OCI-M1 (cell line): ENCODE measurements around the gene INF2.

Experiments
- DNase-seq: peaks from one replicate; lab custom pipeline; 2025; lab: John Stamatoyannopoulos, UW

INF2 gene

DNA sequence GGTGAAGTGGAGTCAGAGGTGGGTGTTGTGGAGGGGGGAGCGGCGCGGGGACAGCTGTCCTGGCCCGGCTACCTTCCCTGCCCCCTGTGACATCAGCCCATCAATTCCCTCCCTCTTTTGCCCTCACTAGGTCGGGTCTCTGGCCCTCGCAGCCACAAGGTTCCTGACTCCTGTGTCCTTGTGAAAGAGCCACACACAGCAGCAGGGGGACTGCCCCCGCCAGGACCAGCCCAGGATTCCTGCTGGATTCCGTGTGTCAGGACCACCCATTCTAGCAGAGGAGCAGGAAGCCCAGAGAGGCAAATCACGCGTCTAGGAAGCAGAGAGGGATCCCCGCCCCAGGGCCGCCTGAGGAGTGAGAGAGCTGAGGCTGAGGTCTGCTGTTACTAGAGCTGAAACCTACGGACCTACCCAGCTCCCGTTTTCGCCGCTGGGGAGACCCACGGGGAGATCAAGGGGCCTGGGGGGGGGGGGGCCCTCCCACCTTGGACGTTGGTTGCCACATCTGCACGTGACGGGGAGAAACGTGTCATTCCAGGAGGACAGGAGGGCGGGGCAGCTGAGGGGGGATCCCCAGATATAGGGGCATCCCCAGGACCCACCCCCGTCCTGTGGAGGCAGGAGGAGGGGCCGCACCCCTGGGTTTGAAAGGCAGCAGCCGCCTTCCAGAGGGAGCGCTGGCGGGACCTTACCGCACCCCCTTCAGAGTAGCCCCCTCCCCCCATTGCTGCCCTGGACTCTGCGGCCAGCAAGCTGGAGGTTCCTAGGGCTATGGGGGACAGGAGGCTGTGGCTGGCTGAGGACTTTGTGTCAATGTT lies 12.5 kb upstream of the INF2 start:
- no peak for DNase-seq

DNA sequence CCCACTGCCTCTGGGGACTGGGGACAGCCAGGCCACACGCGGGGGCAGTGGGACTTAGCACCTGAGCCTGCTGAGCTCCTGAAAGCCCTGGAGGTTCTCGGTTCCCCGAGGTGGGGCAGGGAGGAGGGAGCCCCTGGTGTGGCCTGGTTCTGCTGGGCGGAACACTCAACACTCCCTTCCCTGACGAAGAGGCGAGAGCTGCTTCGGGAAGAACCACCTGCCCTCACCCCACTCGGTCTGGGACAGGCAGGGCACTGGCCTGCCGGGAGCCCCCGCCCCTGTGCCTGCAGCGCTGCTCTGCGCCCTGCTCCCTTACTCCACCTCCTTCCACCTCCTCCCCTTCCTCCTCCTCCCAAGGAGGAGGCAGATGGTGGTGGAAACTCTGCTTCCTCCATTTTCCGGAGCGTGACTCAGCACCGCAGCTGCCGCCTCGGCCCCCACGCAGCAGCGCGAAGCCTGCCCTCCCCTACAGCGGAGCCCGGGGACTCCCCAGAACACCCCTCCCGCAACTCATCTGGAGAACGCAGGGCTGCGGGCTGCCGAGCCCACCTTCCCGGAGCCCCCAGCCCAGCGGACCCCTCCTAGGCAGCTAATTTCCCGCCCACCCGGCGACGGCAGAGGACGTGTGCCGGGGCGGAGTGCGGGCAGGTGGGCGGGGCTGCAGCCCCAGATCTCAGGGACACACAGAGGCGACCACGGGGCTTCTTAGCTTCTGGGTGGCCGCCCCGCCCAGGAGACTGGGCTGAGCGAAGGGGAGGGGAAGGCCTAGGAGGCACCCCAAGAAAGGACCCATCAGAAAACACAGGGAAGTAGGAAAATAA lies 11.7 kb upstream of the INF2 start:
- DNase-seq, result peak; percentile 79

DNA sequence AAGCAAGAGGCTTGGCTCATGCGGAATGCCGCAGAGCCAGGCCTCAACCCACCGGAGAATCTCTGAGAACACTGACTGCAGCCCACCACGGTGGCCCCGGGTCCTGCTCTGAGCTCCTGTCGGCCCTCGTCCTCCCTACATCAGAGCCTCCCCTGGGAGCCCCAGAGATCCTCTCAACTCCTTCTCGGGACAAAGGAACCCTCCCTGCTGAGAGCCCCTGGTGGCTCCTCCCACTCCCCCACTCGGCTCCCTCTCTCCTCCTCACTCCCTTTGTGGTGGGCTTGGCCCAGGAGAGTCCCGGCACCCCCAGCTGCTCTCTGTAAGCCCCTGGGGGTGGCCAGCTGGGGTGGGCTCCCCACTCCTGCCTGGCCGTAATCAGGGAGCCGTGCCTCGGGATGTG lies 11.1 kb upstream of the INF2 start:
- no peak for DNase-seq

DNA sequence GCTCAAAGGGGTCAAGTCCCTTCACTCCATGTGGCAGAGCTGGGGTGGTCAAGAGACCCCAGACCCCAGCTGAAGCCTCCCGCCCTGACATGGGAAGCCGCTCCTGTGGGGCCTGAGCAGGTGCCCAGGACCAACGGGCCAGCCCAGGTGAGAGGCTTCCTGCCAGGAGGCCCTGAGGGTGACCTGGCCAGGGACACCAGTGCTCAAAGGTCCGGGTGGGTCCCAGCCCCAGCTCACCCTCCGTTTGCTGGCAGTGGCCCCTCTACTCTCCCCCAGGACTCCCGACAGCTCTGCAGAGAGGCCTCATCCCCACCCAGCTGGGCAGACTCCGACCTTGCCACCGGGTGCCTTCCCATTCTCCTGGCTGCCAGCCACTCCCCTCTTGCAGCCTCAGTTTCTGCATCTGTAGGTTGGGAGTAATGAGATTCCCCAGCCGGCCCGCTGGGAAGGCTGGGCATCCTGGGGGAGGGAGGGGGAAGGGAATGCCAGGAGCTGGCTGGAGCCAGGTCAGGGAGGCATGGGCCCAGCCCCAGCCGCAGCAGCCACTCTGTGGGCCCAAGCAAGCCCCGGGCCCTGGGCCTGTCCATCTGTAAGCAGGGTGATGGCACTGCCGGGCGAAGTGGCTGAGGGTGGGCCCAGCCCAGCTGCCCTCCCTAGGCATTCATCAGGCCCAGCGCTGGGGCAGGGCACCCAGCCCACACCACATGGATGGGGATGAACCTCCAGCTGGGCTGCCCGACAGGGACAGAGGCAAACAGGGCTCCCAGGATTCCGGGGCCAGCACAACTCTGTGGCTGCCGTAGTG lies 10.3 kb upstream of the INF2 start:
- DNase-seq, result no peak

DNA sequence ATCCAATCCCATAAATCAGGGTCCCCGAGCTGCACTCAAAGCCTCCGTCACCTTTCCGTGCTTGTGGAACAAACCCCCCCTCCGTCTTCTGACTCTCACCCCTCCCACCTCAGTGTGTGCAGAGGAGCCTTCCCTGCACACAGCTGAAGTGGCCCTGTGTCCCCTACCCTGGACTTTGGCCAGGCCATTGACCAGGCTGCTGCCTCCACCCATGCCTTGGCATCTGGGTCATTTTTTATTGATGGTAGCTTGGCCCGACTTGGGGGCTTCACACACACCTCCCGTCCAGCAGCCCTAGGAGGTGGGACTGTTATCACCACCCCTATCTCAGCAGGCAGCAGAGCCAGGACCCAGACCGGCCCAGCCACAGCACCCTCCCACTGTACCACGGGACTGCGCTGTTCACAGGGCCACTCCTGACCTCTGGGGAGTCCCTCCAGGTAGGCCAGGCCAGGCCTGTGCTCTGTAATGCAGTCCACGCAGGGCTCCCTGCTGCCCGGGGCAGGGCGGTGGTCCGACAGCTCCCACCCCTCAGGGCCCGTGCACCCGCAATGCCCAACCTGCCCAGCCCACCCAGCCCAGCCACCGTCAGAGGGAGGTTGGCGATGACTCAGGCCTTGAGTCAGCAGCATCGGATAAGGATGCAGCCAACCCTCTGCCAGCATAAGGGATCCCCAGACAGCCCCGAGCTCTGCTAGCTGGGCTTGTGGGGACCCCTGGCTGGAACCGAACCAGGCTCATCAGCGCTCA lies 9.2 kb upstream of the INF2 start:
- no peak for DNase-seq

DNA sequence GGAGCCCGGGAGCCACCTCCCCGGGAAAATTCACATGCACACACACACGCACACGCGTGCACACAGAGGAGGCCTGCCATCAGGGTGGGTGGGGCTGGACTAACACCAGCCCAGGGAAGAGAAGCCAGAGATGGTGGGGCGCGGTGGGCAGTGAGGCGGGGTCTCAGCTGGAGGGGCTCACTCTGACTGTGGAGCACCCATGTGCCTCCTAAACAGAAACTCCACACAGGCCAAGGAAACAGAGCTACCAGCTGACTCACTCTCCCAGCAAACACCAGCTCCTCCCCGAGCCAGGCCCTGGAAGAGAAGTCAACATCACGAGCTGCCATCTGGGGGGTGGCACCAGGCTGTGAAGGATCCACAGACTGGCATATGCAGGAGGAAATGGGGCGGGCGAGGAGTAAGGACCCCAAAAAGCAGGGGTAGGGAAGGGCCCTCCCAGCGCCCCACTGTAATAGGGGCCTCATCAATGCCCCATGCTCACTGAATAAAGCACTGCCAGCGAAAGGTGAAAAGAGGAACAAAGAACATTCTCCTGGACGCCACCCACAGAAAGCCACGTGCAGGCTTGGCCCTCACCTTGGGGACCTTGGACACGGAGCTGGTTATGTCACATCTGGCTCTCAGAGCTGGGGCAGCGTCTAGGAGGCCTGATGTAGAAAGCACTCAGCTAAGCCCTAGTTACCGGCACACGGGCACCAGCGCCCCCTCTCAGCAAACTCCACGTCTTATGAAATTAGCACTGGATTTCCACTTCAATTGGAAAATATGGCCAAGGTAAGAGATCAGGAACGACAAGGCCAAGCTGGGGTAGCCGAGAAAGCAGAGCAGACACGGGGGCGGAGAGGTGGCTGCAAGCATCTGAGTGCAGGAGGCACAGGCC lies 8.4 kb upstream of the INF2 start:
- DNase-seq, result no peak

DNA sequence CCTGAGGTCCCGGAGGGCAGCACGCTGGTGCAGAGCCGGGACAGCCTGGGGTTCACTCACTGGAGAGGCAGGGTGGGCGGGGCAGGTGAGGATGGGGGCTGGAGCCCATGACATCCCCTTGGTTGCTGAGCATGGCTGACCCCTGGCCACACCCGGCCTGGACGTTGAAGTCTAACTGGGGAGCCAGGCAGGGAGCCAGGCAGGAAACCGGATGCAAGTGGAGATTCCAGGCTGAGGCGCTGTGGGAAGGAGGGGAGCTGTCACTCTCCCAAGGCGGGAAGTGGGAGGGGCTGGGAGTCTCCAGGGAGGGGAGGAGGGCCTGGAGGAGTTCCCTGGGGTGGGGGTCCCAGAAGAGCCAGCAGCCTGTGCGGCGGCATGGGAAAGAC lies 7.7 kb upstream of the INF2 start:
- no peak for DNase-seq

DNA sequence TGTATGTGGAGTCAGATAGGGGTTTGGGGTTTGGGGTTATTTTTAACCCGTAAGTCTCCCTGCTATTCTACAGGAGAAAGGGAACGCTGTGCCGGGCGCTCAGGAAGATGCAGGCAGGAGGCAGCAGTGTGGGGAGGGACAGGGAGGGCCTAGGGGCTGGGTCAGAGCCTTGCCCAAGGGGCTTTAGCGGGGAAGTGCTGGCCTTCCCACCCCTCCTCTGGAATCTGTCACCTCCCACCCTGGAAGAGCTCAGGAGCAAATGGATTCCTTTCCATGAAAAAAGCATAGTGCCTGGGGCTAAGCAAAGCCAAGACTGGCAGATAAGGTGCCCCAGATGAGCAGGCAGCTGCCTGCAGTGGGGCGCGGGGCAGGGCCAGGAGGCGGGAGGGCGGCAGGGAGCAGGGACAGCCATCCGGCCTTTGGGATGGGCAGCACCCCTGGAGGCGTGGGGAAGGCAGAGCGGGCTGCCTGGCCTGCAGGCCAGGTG lies 7.3 kb upstream of the INF2 start:
- no peak for DNase-seq

DNA sequence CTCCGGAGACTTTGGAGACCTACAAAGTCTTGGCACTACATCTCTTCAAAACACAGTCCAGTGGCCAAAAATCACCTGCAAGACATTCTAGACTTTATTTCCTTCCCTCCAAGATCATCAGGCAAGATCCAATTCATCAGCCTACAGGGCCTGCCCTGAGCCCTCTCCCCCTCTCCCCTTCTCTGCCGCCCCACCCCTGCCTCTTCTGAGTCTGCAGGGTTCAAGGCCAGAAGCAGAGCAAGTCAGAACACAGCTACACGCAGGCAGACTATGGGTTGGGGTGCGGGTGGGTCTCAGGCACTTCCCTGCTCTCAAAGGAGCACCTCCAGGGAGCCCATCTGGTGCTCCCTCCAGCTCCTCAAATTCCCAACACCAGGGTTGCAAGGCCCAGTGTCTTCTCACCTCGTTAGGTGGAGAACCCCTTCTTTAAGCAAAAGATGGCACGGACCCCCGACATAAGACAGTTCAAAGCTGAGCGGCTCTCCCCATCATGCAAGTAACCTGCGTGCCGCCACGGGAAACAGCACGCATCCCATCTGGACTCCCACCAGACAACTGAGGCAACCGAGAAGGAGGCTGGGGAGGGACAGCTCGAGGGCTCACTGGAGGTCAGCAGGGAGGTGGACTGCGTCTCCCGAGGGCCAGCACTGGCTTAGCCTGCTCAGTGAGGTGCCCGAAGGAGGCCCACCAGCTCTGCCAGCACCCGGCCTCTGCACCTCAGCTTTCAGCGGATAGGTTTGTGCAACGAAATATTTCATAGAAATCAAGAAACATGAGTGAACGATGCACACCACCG lies 5.6 kb upstream of the INF2 start:
- DNase-seq, result no peak

DNA sequence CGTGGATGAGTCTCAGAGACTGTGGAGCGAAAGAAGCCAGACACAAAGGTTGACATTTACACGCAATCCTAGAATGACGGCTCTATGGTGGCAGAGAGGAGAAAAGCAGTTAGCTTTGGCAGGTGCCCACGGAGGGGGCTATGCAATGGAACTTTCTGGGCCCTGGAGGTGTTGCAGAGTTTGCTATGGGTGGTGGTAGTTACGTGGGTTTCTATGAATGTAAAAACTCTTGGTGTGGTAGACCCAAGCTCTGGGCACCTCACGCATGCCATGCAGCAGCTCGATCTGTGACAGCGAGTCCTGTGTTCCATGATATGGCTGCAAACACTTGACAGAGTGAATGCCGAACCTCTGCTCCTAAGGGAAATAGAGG lies 5.0 kb upstream of the INF2 start:
- no peak for DNase-seq

DNA sequence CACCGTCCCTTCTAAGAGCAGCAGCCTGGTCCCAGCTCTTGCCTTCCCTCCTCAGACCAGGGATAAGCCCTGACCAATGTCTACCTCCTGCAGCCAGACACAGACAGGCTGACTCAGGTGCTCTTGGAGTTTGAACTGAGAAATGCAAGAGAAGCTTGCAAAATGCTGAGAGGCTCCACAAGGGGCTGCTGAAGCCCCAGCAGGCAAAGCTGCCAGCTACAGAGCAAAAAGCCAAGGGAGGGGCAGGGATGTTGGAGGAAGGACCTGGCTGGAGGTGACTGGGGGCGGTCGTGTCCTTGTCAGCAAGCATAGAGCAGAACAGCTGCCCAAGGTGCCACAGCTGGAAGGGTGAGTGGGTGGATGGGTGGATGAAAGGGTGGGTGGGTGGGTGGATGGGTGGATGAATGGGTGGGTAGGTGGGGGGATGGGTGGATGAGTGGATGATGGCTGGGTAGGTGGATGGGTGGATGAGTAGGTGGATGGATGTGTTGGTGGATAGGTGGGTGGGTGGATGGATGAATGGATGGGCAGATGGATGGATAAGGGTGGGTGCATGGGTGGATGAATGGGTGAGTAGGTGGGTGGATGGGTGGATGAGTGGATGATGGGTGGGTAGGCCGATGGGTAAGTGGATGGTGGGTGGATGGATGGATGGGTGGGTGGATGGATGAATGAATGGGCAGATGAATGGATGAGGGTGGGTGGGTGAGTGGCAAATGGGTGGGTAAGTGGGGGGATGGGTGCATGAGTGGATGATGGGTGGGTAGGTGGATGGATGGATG lies 4.0 kb upstream of the INF2 start:
- DNase-seq, result peak; percentile 4

DNA sequence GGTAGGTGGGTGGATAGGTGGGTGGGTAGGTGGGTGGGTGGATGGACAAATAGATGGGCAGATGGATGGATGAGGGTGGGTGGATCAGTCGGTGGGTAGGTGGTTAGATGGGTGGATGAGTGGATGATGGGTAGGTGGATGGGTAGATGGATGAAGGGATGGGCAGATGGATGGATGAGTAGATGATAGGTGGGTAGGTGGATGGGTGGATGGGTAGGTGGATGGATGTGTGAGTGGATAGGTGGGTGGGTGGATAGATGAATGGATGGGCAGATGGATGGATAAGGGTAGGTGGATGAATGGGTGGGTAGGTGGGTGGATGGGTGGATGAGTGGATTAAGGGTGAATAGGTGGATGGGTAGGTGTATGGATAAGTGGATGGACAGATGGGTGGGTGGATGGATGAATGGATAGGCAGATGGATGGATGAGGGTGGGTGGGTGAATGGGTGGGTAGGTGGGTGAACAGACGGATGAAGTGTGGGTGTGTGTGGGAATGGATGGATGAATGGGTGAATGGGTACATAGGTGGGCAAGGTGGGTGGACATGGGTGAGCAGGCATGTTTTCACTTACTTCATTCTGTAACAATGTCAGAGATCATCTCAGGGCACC lies 3.3 kb upstream of the INF2 start:
- no peak for DNase-seq

DNA sequence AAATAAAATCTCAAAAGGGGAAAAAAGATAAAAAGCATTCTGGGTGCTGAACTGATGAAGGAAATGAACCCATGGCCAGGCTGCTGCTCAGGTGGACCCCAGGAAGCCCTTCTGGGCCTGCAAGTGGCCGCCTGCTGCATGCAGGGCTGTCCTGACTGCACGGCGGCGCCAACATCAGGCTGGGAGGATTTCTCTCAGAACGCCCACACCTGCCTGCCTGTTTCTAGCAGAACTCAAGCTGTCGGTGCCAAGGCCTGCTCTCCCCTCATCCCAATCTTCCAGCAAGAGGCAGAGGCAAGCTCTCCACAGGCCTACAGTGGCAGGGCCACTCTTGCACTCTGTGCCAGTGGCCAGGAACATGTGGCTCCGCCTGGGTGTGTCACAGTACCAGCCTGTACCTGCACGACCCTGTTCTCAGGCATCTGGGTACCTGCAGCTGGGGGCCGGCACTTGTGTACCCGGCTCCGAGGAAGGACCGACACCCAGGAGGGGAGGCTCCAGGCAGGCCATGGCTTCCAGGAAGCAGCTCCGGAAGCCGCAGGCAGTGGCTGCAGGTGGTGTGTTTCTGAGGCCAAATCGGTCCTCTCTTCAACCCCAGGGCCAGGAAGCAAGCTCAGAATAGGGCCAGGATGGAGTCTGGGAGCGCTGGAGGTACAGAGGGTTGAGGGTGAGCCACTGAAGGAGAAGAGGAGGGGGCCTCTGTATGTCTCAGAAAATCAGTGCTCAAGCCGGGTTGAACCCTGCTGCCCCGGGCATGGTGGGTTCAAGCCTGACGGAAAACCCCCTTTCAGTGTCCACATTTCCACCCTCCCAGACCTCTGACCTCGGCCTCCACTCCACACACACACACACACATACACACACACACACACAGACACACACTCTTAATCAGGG lies 2.5 kb upstream of the INF2 start:
- no peak for DNase-seq

DNA sequence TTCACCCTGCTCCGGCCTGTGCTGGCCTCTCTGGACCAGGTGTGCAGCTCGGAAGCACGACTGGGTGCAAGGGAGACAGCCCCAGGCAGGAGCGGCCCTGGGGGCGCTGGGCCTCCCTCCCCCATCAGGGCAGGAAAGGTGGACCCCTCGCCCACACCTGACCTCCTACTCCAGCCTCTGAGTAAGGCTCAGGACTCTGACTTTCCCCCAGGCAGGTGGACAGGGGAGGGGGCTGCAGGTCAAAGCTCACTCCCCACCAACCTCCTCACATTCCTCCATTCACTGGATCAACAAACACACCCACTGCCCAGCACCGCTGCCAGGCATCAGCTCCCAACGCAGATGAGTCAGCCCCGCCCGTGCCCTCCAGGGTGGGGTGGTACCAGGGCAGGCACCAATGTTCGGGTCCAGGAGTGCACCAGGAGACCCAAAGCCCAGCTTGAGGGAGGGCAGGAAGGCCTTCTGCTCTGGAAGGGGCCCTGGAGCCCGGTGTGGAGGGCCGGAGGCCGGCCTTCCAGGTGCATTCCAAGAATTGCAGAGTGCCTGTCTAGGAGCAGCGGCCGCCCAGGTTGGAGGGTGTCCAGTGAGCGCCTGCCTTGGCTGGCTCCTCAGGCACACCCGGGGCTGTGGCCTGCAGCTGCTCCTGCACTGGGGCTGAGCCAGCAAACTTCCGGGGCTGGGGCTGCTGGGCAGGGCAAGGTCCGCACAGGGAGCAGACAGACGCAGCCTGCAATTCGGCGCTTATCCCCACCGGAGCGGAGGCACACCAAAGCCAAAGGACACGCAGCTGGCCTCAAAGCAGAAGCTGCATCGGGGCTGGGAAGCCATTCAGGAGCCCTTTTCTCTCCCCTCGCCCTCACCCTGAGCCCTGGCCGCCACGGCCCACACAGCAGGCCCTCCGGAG lies 1.6 kb upstream of the INF2 start:
- DNase-seq, result no peak

DNA sequence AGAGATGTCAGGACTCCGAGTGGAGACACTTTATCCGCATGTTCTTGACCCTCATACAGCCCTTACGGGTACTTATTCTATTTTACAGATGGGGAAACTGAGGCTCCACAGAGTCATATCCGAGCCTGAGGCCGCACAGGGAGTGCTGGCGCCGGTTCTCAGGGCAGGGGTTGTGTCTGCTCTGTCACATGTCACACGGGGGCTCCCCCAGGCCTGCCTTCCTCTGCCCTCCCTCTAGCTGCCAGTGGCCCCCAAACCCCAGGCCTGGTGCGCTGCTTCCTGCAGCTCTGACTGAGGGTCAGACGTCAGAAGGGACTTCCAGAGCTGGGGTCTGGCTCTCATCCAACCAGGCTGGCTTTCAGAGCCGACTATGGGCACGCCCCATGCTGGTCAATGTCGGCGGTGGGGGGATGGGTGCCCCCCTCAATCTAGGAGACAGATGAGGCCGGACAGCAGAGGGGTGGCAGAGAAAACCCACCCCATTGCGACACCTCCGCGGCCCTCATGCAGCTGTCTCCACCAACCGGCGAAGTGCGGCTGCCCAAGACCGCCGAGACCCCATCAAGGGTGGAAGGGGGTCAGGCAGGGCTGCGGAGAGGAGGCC lies 811 bp upstream of the INF2 start:
- no peak for DNase-seq
